HFF-Myc (cell line): ENCODE results near the gene SST.
A peak's percentile ranks its signal among the peaks of the same experiment; 100 is the strongest.

Experiments
- DNase-seq: peaks from one replicate; pipeline ENCODE4 v3.0.0-alpha.2; 2011; ENCODE audit warnings: low read depth; ENCODE audit errors: extremely low read depth
- H3K4me3 ChIP-seq: replicated peaks from 2 replicates; pipeline ENCODE4 v1.5.1; 2011; ENCODE audit warnings: low read depth, mild to moderate bottlenecking, control low read depth, low read length
- TF ChIP-seq, protein P1 (sequence below): IDR thresholded peaks from 2 replicates; pipeline ENCODE4 v1.5.1; 2012; ENCODE audit warnings: mild to moderate bottlenecking, low read depth, low read length, control low read depth; ENCODE audit errors: missing control alignments

Gene SST

GRCh38 chr3:187709155-187709554, 39.0 kb upstream of the SST start:
- TF ChIP-seq, protein P1, sequence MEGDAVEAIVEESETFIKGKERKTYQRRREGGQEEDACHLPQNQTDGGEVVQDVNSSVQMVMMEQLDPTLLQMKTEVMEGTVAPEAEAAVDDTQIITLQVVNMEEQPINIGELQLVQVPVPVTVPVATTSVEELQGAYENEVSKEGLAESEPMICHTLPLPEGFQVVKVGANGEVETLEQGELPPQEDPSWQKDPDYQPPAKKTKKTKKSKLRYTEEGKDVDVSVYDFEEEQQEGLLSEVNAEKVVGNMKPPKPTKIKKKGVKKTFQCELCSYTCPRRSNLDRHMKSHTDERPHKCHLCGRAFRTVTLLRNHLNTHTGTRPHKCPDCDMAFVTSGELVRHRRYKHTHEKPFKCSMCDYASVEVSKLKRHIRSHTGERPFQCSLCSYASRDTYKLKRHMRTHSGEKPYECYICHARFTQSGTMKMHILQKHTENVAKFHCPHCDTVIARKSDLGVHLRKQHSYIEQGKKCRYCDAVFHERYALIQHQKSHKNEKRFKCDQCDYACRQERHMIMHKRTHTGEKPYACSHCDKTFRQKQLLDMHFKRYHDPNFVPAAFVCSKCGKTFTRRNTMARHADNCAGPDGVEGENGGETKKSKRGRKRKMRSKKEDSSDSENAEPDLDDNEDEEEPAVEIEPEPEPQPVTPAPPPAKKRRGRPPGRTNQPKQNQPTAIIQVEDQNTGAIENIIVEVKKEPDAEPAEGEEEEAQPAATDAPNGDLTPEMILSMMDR = peak; percentile 4
- no peak for DNase-seq
- no peak overlapping the region for H3K4me3 ChIP-seq

GRCh38 chr3:187708696-187709095, 38.5 kb upstream of the SST start:
- H3K4me3 ChIP-seq = no peak overlapping the region
- TF ChIP-seq, protein P1 = no peak
- no peak for DNase-seq

- TF ChIP-seq, protein P1 = no peak
- H3K4me3 ChIP-seq = no peak overlapping the region
- no peak for DNase-seq
These were observed 36.8 kb upstream of the SST start for GRCh38 chr3:187706971-187707370.

DNA sequence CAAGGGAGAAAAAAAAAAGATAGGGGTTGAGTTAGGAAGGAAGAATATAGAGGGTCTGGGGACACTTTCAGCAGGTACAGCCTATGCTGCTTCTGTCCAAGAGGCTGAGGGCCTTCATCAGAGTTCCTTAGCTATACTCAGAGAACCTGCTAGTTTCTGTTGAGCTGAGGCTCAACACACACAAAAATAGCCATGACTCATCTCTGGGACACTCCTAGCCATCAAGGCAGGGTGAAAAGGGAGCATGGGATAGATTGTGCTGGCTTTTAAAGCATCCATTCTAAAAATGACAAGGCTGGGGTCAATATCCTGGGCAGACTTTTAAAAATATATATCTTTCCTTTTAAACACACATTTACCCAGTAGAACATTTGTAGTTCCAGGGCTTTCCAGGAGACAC, 35.0 kb upstream of the SST start:
- TF ChIP-seq, protein P1 = no peak
- DNase-seq = no peak

GRCh38 chr3:187702507-187703033, 32.4 kb upstream of the SST start, which contains the start of gene RTP2:
TSS of gene RTP2 (minus strand) at chr3:187702557. CDS start at chr3:187702128, 429 bp downstream.
- no peak for DNase-seq
- TF ChIP-seq, protein P1 = no peak
- no peak within 1 kb of the TSS for H3K4me3 ChIP-seq

More for the DNA sequence above, 35.0 kb upstream of the SST start:
- H3K4me3 ChIP-seq = no peak overlapping the region

- H3K4me3 ChIP-seq = no peak overlapping the region
- TF ChIP-seq, protein P1 = no peak
- no peak for DNase-seq
These were observed 30.1 kb upstream of the SST start for GRCh38 chr3:187700249-187700648.
